GM18505 (cell line): ENCODE results near the gene TMEM222.

Experiments used
- ATAC-seq: cut with Tn5 transposase; IDR thresholded peaks from one replicate; pipeline ENCODE4 v1.9.1; 2021; ENCODE audit not compliant: unreplicated experiment
- POLR2A ChIP-seq: IDR thresholded peaks from 4 replicates; pipeline ENCODE4 v1.6.1; 2011; ENCODE audit warnings: borderline replicate concordance; ENCODE audit not compliant: insufficient read depth, insufficient read length; ENCODE audit errors: extremely low read depth

The TMEM222 gene

GRCh38 chr1:27322569-27323240 is 742 bp downstream of the TMEM222 start:
- no peak for ATAC-seq
- TF ChIP-seq POLR2A: no peak

- TF ChIP-seq POLR2A: no peak
- ATAC-seq: no peak
Observed at GRCh38 chr1:27325286-27325685, 3.3 kb downstream of the TMEM222 start.

GRCh38 chr1:27327964-27328363 is 6.0 kb downstream of the TMEM222 start:
- no peak for TF ChIP-seq POLR2A
- ATAC-seq: no peak

- no peak for ATAC-seq
- no peak for TF ChIP-seq POLR2A
Observed at GRCh38 chr1:27330786-27331185, 8.8 kb downstream of the TMEM222 start.

- ATAC-seq: no peak
- no peak for TF ChIP-seq POLR2A
Observed at GRCh38 chr1:27331426-27331825, 9.5 kb downstream of the TMEM222 start.

GRCh38 chr1:27331922-27332321 is 10.0 kb downstream of the TMEM222 start:
- TF ChIP-seq POLR2A: no peak
- no peak for ATAC-seq

- no peak for ATAC-seq
- no peak for TF ChIP-seq POLR2A
Observed at GRCh38 chr1:27332536-27333281, 10.7 kb downstream of the TMEM222 start.

- ATAC-seq: no peak
- no peak for TF ChIP-seq POLR2A
Observed at GRCh38 chr1:27333717-27334279, 11.8 kb downstream of the TMEM222 start.

- ATAC-seq: no peak
- TF ChIP-seq POLR2A: no peak
Observed at GRCh38 chr1:27335506-27336422, 13.8 kb downstream of the TMEM222 start.

- TF ChIP-seq POLR2A: no peak
Observed at GRCh38 chr1:27336756-27337155, 14.8 kb downstream of the TMEM222 start.

GRCh38 chr1:27338751-27339150 is 16.8 kb downstream of the TMEM222 start:
- no peak for ATAC-seq
- no peak for TF ChIP-seq POLR2A

More at GRCh38 chr1:27336756-27337155, 14.8 kb downstream of the TMEM222 start:
- no peak for ATAC-seq

- no peak for TF ChIP-seq POLR2A
Observed at GRCh38 chr1:27339213-27339612, 17.2 kb downstream of the TMEM222 start.

More at GRCh38 chr1:27339213-27339612, 17.2 kb downstream of the TMEM222 start:
- ATAC-seq: no peak
